ENCODE results near the gene PAK6. TPM values are rescaled to one million over a fixed set of nuclear protein-coding genes. Genes with fewer than 3 reads are reported as not detected.

The PAK6 gene
- total and polyA plus RNA-seq, 9 of the 15 experiments (the other 6 are each of a cell fraction or from before 2014, with no cell fraction given): 0.03 to 0.74 (median 0.16) TPM; not detected in 2

DNA sequence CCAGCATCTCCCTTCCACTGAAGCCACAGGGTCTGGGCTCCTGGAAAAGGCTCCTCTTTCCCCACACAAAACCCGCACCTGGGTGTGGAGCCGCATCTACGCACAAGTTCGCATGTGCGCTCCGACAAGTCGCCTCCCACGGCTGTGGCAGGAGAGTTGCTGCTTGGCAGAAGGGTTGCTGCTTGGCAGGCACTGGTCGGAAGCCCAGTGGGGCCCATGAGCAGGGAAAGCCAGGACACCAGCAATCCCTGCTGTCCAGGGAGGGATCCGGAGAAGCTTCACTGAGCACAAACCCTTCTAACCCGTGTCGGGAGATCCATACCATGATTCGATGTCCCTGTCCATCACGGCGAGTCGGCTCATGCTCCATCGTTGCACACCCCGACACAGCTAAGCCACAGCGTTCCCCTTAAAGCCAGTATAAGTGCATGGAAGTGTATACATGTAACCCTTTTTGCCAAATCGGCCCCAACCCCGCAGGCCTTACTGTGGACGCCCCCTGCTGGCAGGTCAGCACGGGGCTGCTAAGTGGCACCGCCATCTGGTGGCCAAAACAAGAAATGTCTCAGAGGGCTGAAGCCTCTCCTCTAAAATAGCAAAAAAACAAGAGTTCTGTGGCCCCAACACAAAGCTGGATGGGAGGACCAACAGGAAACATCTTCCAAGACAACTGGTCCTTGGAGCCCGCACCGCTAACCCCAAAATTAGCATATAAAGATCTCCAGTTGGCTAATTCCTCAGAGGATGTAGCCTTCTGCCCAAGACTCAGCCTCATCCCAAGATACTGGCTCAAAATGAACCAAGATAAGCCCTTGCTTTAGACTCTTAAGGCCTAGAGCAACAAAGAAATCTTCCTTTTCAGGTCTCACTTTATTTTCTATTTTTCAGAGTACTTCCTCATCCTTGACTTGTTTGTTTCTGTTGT, 35.7 kb downstream of the PAK6 start (continued):
- TF ChIP-seq, protein P1, sequence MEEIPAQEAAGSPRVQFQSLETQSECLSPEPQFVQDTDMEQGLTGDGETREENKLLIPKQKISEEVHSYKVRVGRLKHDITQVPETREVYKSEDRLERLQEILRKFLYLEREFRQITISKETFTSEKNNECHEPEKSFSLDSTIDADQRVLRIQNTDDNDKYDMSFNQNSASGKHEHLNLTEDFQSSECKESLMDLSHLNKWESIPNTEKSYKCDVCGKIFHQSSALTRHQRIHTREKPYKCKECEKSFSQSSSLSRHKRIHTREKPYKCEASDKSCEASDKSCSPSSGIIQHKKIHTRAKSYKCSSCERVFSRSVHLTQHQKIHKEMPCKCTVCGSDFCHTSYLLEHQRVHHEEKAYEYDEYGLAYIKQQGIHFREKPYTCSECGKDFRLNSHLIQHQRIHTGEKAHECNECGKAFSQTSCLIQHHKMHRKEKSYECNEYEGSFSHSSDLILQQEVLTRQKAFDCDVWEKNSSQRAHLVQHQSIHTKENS (CRISPR knock-in tag; IDR thresholded peaks at IDR 0.05): no peak
- TF ChIP-seq GABPB1 (CRISPR knock-in tag; IDR thresholded peaks at IDR 0.05) (peak; percentile 61; the same call in 1 of the 2 replicates), PTTG1 (tag; IDR thresholded peaks at IDR 0.05; ENCODE audit: low read depth) (no peak), PATZ1 (CRISPR knock-in tag; IDR thresholded peaks at IDR 0.05; ENCODE audit: borderline replicate concordance) (no peak), YY1 (IDR thresholded peaks at IDR 0.05; ENCODE audit: borderline replicate concordance in 1 of 3, control insufficient read depth in 1 of 3, extremely low read depth in 1 of 3, insufficient read depth in 3 of 3, insufficient read length in 1 of 3, insufficient replicate concordance in 2 of 3, low read depth in 1 of 3, low read length in 2 of 3) (peak in 2 of 3 experiments; percentile 33 to 66), FOXK1 (CRISPR knock-in tag; IDR thresholded peaks at IDR 0.05; ENCODE audit: borderline replicate concordance) (peak; percentile 87; the same call in 1 of the 2 replicates), HEY1 (CRISPR knock-in tag; IDR thresholded peaks at IDR 0.05; ENCODE audit: borderline replicate concordance) (no peak), ZNF23 (CRISPR knock-in tag; IDR thresholded peaks at IDR 0.05) (no peak), ZEB2 (IDR thresholded peaks at IDR 0.05) (no peak), TCF3 (CRISPR knock-in tag; IDR thresholded peaks at IDR 0.05) (peak; percentile 32; the same call in 1 of the 2 replicates), DEAF1 (CRISPR knock-in tag; IDR thresholded peaks at IDR 0.05) (peak; percentile 96), CAMTA2 (CRISPR knock-in tag; conservative IDR thresholded peaks at IDR 0.05) (no peak), ZBTB33 (CRISPR knock-in tag; IDR thresholded peaks at IDR 0.05) (peak; percentile 86), CHD2 (IDR thresholded peaks at IDR 0.05; ENCODE audit: low read depth, low read length) (no peak), ZFP36 (IDR thresholded peaks at IDR 0.05; ENCODE audit: low read depth, low read length, partially characterized antibody) (no peak), MEF2A (IDR thresholded peaks at IDR 0.05; ENCODE audit: control insufficient read depth, low read depth, low read length) (no peak), SMAD4 (CRISPR knock-in tag; conservative IDR thresholded peaks at IDR 0.05) (no peak), RBM22 (IDR thresholded peaks at IDR 0.05; ENCODE audit: low read depth, low read length, poor library complexity, severe bottlenecking) (no peak), BHLHE40 (IDR thresholded peaks at IDR 0.05; ENCODE audit: low read length) (peak; percentile 50), L3MBTL2 (IDR thresholded peaks at IDR 0.05) (no peak)

Data from K562 (cell line).